ENCODE measurements around the gene KPNB1.

- no peak for TF ChIP-seq CTCF (conservative IDR thresholded peaks at IDR 0.05; ENCODE audit: low read depth, low read length)
- TF ChIP-seq EZH2 (IDR thresholded peaks at IDR 0.05; ENCODE audit: low read length, unreplicated experiment), result no peak
These were observed 8.5 kb upstream of the KPNB1 start for GRCh38 chr17:47641202-47641601.

Measured in PC-3 (cell line).